Esophagus muscularis mucosa (tissue), 4 donors: ENCODE results near the gene PTP4A1. TPM values are rescaled to one million over a fixed set of nuclear protein-coding genes. Genes with fewer than 3 reads are reported as not detected.

Experiments used
- DNase-seq: peaks from one replicate; pipeline ENCODE4 v3.0.0-alpha.2; 2017; ENCODE audit errors: extremely low spot score
- H3K27ac ChIP-seq, 4 donors: fragments of 200-600 bp; sonication (generic); replicated peaks in 1 of 4; 1 replicate in 3 of 4; 2 replicates in 1 of 4; pipeline ENCODE4 v1.5.1; 2016 to 2019; ENCODE audit warnings: mild to moderate bottlenecking in 1 of 4
- H3K27me3 ChIP-seq, 4 donors: fragments of 200-600 bp; sonication (generic); one replicate each; pipeline versions ENCODE4 v1.5.1 to v1.6.0; 2016 to 2019
- H3K36me3 ChIP-seq, 4 donors: fragments of 200-600 bp; sonication (generic); one replicate each; pipeline ENCODE4 v1.5.1; 2016 to 2019
- H3K4me1 ChIP-seq, 4 donors: fragments of 200-600 bp; sonication (generic); one replicate each; pipeline ENCODE4 v1.5.1; 2016 to 2019
- H3K4me3 ChIP-seq, 4 donors: fragments of 200-600 bp; sonication (generic); 1 replicate in 2 of 4; 2 replicates in 2 of 4; pipeline ENCODE4 v1.5.1; 2016 to 2019; ENCODE audit warnings: mild to moderate bottlenecking in 4 of 4, moderate library complexity in 1 of 4
- H3K9me3 ChIP-seq, 4 donors: fragments of 200-600 bp; sonication (generic); 1 replicate in 3 of 4; 2 replicates in 1 of 4; pipeline ENCODE4 v1.5.1; 2016 to 2019
- EP300 ChIP-seq: sonication (generic); formaldehyde crosslinking; IDR thresholded peaks from one replicate; pipeline ENCODE4 v1.6.1; 2017; ENCODE audit warnings: antibody characterized with exemption
- POLR2A ChIP-seq: fragments of 450-650 bp; IDR thresholded peaks from one replicate; pipeline ENCODE4 v1.6.1; 2017; ENCODE audit warnings: antibody characterized with exemption, moderate library complexity, mild to moderate bottlenecking, low read depth
- POLR2AphosphoS5 ChIP-seq, 2 donors: sonication (generic); formaldehyde crosslinking; IDR thresholded peaks; one replicate each; pipeline ENCODE4 v1.6.1; 2017; ENCODE audit warnings: antibody characterized with exemption in 2 of 2
- WGBS: methylation state at CpG from one replicate; pipeline ENCODE4 v1.1.5; 2018; 5-methylcytosine and 5-hydroxymethylcytosine counted together
- intact Hi-C: fragments of 100-400 bp; cut with DNase I; formaldehyde crosslinking; loops from one replicate; pipeline ENCODE4 v1.15.1; 2023
- total RNA-seq, 4 donors: library from RNA; depleted of rRNA; stranded (reverse); fragments of >200 nt; gene quantifications; one replicate each; pipeline versions ENCODE4 v1.1.0 to v1.2.1, GENCODE V29; 2016
- TF ChIP-seq, protein P1 (sequence below), 3 experiments: fragments of 200-600 bp in 2 of 3; fragments of 450-650 bp in 1 of 3; sonication (generic) in 2 of 3; IDR thresholded peaks; one replicate each; pipeline ENCODE4 v1.5.1; 2017 to 2019; ENCODE audit warnings: antibody characterized with exemption in 3 of 3, mild to moderate bottlenecking in 2 of 3, moderate library complexity in 1 of 3

PTP4A1 gene
- total RNA-seq, 4 donors from 2014 or later = 23.7 to 31.3 (median 27.8) TPM

DNA sequence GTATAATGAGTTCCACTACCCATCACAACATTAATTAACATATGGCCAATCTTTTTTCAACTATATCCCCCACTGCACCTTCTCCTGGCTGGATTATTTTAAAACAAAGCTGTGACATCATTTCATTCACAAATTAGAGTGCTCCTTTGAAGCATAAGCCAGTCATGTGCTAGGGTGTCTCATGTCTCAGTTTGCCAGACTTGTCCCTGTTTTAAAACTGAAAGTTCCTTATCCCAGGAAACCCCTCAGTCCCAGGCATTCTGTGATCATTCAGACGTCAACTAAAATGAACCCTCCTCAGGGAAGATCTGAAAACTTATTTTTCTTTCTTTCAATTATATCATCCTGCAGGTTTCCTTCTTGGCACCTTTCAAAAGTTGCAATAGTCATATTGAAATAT lies 29.3 kb upstream of the PTP4A1 start:
- WGBS = 62% methylated on average over 1 of the region's 1 CpG
- intact Hi-C loops = no loop called here
- H3K27ac ChIP-seq = no peak overlapping the region
- H3K4me3 ChIP-seq = no peak overlapping the region
- H3K4me1 ChIP-seq = no peaks in the 10 kb centered on the region
- H3K27me3 ChIP-seq = no peaks in the 10 kb centered on the region
- TF ChIP-seq, protein P1, sequence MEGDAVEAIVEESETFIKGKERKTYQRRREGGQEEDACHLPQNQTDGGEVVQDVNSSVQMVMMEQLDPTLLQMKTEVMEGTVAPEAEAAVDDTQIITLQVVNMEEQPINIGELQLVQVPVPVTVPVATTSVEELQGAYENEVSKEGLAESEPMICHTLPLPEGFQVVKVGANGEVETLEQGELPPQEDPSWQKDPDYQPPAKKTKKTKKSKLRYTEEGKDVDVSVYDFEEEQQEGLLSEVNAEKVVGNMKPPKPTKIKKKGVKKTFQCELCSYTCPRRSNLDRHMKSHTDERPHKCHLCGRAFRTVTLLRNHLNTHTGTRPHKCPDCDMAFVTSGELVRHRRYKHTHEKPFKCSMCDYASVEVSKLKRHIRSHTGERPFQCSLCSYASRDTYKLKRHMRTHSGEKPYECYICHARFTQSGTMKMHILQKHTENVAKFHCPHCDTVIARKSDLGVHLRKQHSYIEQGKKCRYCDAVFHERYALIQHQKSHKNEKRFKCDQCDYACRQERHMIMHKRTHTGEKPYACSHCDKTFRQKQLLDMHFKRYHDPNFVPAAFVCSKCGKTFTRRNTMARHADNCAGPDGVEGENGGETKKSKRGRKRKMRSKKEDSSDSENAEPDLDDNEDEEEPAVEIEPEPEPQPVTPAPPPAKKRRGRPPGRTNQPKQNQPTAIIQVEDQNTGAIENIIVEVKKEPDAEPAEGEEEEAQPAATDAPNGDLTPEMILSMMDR (IDR thresholded peaks at IDR 0.05) = no peak
- no peak for TF ChIP-seq EP300
- TF ChIP-seq POLR2A = no peak
- no peak for TF ChIP-seq POLR2AphosphoS5 (IDR thresholded peaks at IDR 0.05)
- H3K9me3 ChIP-seq = no peaks in the 10 kb centered on the region
- DNase-seq = no peak
- no peaks in the 10 kb centered on the region for H3K36me3 ChIP-seq

DNA sequence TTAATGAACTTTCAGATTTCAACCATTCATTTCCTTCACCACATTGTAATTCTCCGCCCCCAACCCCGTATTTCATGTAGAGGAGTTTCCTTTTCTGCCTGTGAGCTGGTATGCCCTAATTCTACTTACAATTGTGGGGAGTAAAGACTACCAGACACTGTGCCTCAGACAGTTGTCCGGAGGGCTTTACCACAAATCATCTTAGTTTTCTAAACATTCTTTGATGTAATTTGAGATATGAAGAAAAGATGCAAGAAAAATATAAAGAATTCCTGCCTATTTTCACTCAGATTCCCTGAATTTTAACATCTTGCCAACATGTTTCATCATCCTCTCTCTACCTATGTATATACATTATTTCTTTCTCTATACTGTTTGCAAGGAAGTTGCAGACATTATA lies 28.3 kb upstream of the PTP4A1 start:
- TF ChIP-seq POLR2AphosphoS5 (IDR thresholded peaks at IDR 0.05) = no peak
- TF ChIP-seq EP300 = no peak

DNA sequence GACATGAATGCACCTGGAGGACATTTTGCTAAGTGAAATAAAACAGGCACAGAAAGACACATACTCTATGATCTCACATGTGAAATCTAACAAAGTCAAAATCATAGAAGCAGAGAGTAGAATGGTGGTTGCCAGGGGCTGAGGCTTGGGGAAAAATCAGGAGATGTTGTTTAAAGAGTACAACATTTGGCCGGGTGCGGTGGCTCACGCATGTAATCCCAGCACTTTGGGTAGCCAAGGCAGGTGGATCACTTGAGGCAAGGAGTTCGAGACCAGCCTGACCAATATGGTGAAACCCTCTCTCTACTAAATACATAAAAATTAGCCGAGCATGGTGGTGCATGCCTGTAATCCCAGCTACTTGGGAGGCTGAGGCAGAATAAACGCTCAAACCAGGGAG lies 26.0 kb upstream of the PTP4A1 start:
- Histone ChIP-seq H3K4me1 (no peaks in the 10 kb centered on the region), H3K27ac (no peak overlapping the region), H3K9me3 (no peaks in the 10 kb centered on the region), H3K4me3 (no peak overlapping the region), H3K36me3 (no peaks in the 10 kb centered on the region), H3K27me3 (no peaks in the 10 kb centered on the region)
- no peak for DNase-seq
- intact Hi-C loops = no loop called here
- 92% methylated on average over 6 of the region's 6 CpGs for WGBS
- TF ChIP-seq POLR2AphosphoS5 (IDR thresholded peaks at IDR 0.05) (no peak), EP300 (no peak)
- TF ChIP-seq, protein P1 (IDR thresholded peaks at IDR 0.05) = no peak

More for the DNA sequence above, 28.3 kb upstream of the PTP4A1 start:
- no peak for DNase-seq
- WGBS = 56% methylated on average over 3 of the region's 3 CpGs
- Histone ChIP-seq H3K4me3 (no peak overlapping the region), H3K4me1 (no peaks in the 10 kb centered on the region), H3K9me3 (no peaks in the 10 kb centered on the region), H3K27ac (no peak overlapping the region), H3K36me3 (no peaks in the 10 kb centered on the region), H3K27me3 (no peaks in the 10 kb centered on the region)
- intact Hi-C loops = no loop called here

DNA sequence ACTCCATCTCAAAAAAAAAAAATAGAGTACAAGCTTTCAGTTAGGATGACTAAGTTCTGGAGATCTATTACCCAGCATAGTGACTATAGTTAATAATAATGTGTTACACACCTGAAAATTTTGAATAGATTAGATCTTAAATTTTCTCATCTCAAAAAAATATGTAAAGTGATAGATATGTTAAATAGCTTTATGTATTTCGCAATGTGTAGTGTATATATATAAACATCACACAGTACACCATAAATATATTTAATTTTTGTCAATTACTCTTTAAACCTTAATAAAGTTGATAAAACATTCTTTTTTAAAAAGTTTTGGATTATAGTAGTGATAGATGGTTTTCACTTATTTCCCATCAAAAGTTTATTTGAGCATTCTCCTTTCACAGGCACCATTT lies 25.6 kb upstream of the PTP4A1 start:
- H3K4me1 ChIP-seq = no peaks in the 10 kb centered on the region
- no peaks in the 10 kb centered on the region for H3K27me3 ChIP-seq
- no peaks in the 10 kb centered on the region for H3K9me3 ChIP-seq
- no peak for DNase-seq
- WGBS = 96% methylated on average over 1 of the region's 1 CpG
- no peak overlapping the region for H3K27ac ChIP-seq
- H3K36me3 ChIP-seq = no peaks in the 10 kb centered on the region
- intact Hi-C loops = no loop called here
- H3K4me3 ChIP-seq = no peak overlapping the region
- no peak for TF ChIP-seq EP300
- TF ChIP-seq, protein P1 (IDR thresholded peaks at IDR 0.05) = no peak
- TF ChIP-seq POLR2AphosphoS5 (IDR thresholded peaks at IDR 0.05) = no peak
- TF ChIP-seq POLR2A = no peak

DNA sequence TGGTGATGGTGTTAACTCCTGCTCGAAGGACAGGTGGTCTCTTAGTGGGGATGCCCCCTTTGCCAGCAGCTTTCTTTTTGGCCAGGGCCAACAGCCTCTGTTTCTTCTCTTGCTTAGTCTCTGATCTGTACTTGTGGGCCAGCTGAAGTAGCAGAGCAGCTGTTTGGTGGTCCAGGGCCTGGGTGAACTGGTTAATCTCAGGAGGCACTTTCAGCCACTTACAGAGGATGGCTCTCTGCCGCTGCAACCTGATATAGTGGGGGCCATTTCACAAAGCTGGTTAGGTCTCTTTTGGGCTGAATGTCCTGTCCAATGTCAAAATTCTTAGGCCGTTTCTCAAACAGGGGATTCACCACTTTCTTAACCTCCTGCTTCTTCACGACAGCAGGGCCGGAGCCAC lies 23.2 kb upstream of the PTP4A1 start:
- intact Hi-C loops = no loop called here
- Histone ChIP-seq H3K4me1 (no peaks in the 10 kb centered on the region), H3K27me3 (no peaks in the 10 kb centered on the region), H3K9me3 (no peaks in the 10 kb centered on the region), H3K27ac (no peak overlapping the region), H3K4me3 (no peak overlapping the region), H3K36me3 (no peaks in the 10 kb centered on the region)
- 95% methylated on average over 5 of the region's 5 CpGs for WGBS
- no peak for DNase-seq
- TF ChIP-seq EP300 (no peak), POLR2A (no peak), POLR2AphosphoS5 (IDR thresholded peaks at IDR 0.05) (no peak)
- TF ChIP-seq, protein P1 (IDR thresholded peaks at IDR 0.05) = no peak
